HG03378 (cell line): Measurements from ENCODE around the gene GYG1.
"Not testable (repeated sequence)": the region's sequence is repeated elsewhere in the genome, so short reads cannot be mapped to it uniquely, and the experiment has no call there.

Source experiments
- ATAC-seq: cut with Tn5 transposase; IDR thresholded peaks from one replicate; pipeline ENCODE4 v1.9.1; 2021; ENCODE audit warnings: mild to moderate bottlenecking, moderate library complexity; ENCODE audit not compliant: unreplicated experiment

GYG1 gene

DNA sequence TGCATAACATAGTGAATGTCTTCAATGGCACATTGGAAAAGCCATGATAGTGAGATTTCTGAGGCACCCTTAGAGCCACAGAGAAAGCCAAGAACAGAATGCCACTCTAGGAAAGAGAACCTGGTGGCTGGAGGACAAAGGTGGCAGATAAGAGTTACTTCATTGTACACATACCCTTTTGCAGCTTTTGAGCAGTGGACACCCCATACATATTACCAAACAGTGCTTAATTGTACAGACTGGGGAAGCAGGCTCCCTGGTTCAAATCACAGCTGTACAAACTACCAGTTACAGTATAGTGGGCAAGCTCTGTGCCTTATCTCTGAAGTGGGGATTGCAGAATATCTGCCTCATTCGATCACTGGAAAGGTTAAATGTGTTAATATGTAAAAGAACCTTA, 10.1 kb upstream of the GYG1 start:
- ATAC-seq = no peak

DNA sequence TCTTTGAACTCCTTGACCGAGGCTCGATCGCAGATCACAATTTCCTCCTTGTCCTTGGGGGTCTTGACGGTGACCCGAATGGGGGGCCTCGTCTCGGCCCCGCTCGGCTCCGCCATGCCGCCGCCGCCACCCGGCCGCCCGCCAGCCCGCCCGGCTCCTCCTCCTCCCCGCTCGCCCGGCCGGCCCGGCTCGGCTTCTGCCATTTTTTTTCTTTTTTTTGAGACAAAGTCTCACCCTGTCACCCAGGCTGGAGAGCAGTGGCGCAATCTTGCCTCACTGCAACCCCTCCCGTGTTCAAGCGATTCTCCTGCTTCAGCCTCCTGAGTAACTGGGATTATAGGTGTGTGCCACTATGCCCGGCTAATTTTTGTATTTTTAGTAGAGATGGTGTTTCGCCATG, 3.8 kb upstream of the GYG1 start:
- ATAC-seq = not testable (repeated sequence)

DNA sequence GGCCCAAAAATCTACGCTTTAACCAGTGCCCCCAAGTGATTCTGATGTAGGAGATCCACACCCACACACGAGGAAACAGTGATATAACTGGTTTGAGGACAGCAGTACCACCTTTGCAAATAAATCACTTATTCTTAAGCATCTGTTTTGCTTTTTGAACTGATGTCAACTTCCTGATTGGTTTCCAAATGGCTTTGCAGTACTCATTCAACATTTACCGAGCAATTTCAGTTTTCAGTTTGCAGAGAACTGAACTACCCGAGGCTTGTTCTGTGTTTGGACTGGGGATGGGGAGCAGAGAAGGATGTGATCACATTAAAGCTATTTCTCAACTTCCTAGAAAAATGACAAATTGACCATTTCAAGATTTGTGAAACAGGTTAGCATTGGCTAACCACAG, 1.1 kb upstream of the GYG1 start:
- peak; percentile 40 for ATAC-seq

DNA sequence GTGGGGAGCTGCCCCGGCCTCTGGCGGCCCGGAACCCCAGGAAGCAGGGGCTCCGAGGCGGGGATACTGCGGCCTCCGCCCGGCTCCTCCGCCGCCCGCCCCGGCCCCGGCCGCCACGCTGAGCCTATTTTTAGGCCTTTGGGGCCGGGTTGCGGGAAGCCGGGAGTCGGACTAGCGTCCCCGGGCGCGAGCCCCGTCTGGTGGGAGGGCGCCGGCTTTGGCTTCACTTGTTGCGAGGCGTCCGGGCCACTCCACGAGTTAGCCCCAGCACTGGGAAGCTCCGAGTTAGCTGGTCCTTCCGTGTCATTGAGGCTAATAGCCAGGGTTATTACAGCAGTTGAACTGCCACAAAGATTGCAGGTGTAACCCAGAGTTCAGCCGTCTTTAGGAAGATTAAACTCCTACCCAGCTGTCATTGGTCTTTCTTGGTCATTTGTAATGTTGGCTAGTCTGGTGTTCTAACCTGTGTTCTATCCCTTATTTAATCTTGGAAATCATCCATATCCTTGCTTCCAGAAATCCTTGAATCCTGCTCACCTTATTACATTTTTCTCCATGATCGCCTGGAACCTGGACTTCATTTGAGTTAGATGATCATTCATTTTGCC, 791 bp downstream of the GYG1 start:
- peak; percentile 35 for ATAC-seq

DNA sequence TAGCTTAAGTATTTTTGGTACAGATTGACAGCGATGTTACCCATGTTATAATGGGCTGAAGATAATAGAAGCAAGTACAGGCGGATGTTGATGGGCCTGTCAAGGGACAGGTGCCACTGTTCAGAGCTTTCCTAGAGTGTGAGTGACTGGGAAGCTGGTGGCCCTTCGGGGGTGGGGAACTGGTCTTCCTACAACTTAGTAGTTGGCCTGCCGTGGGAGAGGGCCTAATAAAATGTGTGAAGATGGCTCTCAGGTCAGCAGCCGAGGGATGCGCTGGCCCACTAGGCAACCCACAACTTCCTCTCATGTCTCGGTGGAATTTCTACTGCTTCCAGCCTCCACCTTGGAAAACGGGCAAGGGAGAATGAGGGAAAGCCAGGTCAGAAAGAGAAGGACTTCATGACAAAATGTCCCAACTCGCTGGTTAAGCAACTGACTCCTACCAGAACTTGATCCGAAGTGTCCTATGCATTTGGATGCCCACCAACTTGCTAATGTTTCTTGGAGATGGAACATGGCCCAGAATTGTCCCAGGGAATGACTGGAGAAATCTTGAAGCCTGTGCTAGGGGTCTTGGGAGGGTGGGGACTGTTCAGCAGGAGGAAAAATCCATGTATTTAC, 1.4 kb downstream of the GYG1 start:
- no peak for ATAC-seq

DNA sequence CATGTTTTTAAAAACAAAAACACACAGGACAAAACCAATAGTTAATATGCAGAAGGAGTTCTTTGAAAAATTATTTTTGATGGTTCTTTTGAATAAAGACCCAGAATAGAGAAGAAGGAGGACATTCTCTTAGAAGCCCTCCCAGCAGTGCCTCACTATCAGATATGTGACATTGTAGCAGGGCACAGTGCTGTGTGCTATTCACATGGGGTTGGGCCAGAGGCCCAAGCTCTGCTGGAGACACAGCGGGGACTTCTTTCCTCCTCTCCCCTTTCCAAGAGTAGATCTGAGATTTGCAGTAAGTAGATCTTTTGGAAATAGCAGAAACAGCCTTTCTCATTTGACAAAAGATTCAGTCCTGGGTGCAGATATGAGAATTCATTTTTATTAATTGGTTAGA, 6.3 kb downstream of the GYG1 start:
- ATAC-seq = no peak

DNA sequence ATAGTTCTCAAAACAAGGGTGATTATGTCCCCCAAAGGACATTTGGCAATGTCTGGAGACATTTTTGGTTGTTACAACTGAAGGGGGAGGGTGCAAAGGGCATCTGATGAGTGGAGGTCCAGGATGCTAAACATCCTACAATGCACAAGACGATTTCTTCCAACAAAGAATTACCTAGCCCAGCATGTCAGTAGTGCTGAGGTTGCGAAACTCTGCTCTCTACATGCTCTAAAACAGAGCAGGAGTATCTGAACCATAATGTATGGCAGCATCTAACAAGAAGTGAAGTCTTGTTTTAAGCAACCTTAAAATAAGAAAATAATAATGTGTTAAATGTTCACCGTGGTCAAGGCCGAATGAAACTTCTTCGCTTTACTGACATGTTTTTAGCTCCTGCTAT, 7.0 kb downstream of the GYG1 start:
- no peak for ATAC-seq

DNA sequence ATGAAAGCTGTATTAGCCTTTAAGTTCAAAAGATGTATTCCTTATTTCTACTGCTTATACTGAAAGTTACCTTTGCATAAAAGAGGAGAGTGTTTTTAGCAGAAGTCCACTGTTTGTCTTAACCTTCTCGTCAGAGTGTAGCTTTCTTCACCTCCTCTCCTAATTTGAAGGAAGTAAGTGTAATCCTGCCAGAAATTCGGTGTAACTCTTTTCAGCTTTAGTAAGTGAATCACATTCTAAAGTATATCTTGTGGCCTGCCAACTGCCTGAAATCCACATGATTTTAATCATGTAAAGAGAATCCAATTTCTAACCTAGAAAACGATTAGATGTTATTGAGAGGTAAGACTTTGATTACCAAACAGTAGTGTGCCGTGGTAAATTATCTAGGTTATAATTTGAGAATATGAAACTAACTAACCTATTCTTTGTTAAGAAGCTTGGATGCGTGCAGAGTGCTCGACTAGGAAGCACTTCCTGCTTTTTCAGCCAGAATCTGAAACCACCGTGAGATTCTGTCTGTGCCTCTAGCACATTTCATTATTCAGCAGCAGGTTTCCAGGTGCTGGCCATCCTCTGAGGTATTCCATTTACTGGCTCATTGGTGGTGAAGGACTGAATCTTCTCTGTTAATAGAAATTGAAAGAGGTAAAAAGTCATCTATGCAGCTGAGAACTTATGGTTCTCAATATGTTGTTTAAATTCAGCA, 7.5 kb downstream of the GYG1 start:
- no peak for ATAC-seq

DNA sequence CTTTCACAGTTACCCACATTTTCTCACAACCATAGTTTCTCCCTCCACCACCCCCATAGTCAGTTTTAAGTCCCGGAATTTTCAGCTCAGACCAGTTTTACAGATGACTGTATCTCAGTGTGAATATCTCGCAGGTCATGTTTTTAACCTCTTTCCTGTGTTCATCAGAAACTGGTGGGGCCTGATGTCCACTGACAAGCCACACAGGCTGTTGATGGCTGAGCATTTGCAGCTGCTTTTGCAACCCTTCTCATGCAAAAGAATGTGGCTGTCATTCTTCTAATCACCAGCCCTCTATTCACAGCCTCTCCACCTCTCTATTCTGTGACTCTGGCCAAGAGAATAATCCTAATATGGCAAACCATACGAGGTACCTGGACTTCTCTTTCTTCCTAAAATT, 8.5 kb downstream of the GYG1 start:
- no peak for ATAC-seq

DNA sequence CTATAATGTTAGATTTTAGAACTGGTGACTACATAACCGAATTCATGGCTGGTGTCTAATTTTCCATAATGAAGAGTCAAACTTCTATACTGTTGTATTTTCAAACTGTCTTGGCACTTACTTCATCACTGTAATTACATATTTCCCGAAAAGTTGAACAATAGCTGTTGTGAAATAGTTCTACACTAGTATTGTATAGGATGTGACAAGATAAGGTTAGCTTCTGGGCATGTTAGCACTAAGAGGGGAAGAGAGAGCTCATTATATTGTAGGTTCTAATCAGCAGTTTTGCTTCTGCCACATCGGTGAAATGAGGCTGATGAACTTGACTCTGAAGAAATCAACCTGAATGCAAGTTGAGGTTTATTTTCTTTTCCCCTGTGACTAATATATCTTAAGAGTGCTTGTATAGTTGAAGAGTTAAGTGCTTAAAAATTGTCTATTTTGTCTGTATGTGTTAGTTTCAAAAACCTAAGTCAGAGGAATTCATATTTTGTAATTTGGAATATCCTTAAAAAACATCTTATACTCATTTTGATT, 8.9 kb downstream of the GYG1 start:
- ATAC-seq = no peak

DNA sequence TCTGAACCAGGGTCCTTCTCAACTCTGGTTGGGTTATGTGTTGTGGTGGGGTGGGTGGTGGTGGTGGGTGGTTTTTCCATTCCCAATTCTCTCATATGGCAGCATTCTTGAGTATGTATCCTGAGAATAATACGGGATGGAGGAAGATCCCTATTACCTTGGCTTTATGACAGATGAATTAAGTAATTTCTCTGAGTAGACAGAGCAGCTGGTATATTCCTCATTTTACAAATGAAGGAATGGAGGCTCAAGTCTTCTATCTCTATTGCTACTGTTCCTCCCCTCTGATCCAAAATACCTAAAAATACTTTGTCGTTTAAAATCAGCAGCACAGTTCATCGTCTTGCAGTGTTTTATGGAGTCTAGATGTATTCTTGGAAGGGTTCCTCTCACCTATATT, 10.4 kb downstream of the GYG1 start:
- no peak for ATAC-seq

DNA sequence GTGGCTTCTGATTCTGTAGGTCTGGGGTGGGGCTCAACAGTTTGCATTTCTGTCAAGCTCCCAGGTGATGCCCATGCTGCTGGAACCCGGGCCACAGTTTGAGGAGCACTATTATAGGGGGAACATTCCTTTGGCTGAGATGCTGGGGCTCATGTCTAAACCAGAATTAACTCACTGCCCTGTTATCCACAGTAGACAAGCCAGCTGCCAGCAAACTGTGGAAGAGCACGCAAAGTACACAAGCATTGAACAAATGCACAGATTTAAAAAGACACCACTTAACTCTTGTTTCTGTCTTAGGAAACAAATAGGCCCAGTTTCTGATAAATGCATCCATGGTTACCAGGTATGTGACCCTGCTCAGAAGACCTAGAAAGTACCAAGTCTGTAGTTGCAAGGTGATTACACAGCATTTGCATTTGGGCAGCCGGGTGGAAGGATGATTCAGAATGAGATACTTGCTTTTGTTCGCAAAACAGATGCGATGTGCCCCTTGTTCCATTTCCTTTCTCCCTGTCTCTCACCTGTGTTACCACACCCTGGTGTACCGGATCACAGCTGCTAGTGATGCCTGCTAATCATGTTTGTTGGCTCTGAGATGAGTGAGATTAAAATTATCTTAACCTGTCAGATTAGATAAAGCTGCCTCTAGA, 12.4 kb downstream of the GYG1 start:
- ATAC-seq = peak; percentile 71

DNA sequence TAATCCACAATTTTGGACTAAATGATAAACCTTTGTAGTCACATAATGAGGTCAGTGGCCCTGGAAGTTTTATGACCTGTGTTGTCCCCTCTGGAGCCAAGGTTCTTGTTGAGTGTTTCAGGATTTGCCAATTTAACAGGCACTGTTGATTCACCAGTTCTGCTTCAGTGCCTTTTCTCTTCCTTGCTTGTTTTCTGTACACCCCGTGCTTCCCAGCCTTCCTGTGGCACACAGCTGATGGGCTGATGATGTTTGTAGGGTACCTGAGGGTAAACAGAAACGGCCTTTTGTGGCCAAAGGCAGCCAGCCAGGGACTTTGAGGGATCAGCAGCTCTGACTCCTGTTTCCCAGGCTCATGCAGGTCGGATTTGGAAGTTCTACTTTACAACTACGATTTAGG, 13.3 kb downstream of the GYG1 start:
- no peak for ATAC-seq

DNA sequence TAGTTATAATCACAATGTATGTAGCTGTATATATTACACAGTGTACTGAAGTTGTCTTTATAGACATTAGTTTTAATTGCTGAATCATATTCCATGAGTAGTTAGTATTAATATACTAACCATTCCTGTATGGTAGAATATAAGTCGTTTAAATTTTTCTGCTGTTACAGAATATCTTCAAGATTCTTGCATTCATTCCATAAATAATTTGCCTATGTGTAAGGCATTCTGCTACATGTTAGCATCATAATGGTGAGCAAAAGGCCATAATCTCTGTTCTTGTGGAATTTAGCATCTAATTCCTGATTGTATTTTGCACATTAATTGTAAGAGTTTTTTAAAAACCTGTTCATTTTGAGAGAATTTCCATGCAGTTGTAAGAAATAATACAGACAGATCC, 14.1 kb downstream of the GYG1 start:
- ATAC-seq = no peak

DNA sequence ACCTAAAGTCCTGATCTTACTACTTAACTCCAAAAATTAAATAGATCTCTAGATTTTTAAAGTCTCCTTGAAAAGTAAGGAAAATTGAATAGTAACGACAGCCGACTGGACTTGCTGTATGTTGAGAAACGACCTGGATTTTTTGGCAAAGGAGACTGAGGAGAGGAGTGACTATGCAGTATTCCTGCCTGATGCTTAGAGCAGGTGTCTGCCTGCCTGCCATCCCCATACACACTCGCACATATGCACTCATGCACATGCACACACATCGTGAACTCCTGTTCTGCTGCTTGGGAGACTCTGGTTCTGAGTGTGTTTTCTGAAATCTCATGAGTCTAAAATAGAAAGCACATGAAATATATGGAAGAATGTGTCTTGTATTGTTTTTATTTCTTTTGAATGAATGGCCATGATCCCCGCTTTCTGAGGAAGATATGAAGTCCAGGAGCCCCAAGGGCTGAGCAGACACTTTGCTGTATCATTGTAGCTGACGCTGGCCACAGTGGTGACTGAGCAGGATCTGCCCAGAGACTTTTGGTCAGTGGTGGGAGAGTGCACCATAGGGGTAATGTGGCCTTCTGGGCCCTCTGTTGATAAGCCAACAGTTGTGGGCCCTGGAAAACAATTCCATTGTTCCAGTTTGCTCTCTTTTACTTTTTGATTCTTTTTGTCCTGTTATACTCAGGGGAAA, 16.4 kb downstream of the GYG1 start:
- ATAC-seq = no peak

DNA sequence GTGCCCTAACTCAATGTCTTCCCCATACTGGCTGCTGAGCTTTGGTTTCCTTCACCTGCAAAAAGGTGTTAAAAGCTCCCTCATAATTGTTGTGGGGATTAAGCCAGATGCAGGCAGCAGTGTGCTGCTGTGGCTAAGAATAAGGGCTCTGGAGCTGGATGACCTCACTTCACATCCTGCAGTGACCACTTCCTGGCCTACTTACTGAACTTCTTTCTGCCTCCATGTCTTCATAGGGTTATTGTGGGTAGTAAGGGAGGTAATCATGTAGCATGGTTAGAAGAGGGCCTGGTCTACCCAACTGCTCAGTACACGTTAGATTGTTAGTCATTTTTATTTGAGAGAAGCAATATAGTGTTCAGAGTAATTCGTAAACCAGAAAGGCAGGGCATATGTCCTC, 18.4 kb downstream of the GYG1 start:
- ATAC-seq = peak; percentile 97

DNA sequence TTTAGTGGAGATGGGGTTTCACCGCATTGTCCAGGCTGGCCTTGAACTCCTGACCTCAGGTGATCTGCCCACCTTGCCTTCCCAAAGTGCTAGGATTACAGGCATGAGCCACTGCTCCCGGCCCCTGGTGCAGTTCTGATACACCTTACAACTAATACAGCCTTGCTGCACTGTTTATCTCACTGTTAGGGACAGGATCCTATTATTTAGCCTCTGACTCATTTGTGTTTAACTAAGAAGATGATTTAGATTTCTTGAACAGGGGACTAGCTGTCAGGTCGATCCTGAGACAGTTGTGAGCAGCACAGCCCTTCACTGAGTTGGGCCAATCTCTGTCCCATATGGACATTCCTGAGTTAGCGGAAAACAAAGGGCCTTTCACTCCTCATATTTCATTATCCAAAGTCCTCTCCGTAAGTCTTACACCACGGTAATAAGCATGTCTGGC, 19.2 kb downstream of the GYG1 start:
- ATAC-seq = no peak

DNA sequence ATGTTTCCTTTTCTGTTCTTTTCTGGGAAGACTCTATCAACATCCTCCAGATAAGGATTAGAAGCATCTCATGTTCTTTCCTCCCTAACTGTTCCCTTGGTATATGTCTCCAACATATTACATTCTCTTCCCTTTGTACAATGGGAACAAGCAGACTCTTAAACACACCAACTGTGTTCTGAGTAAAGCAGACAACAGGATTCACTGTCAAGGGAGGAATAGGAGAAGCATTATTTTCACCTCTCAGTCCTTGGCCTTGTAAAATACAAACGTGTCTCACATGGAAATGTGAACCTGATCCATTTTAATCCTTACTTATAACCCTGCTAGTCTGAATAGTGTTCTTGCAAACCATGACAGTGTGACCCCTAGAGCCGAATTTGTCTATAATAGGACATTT, 19.6 kb downstream of the GYG1 start:
- ATAC-seq = no peak

DNA sequence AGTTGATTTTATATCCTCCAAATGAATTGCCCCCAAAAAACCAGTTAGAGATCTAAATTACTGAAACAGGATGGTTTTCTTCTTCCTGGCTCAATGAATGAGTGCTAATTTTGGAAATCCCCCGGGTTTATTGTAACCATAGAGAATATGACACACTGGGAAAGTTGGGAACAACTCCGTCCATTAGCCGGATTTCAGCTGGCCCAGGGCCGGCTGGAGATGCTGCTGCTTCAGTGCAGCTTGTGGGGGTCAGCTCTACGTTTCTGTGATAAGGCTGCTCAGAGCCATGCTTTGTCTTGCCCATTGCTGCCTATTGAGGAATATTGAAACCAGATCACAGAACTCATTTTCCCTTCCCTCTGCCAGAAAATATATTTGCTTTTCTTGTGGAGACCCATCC, 20.3 kb downstream of the GYG1 start:
- no peak for ATAC-seq

DNA sequence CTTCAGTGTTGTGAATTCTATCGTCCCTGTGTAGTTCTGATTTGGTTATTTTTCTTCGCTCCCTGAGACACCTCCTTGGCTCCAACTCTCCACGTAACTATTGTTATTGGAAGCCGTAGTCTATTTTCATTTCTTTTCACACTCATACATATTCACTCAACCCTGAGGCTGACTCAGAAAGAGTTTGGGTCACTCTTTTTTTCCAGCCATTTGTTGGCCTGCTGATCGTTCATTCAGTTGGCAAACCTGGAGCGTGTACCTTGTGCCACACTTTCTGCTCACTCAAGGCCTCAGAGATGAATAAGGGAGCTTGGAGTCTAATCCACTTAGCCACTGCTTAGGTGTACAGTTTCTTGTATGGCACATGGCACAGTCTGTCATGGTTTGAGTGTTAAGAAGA, 22.4 kb downstream of the GYG1 start:
- no peak for ATAC-seq

DNA sequence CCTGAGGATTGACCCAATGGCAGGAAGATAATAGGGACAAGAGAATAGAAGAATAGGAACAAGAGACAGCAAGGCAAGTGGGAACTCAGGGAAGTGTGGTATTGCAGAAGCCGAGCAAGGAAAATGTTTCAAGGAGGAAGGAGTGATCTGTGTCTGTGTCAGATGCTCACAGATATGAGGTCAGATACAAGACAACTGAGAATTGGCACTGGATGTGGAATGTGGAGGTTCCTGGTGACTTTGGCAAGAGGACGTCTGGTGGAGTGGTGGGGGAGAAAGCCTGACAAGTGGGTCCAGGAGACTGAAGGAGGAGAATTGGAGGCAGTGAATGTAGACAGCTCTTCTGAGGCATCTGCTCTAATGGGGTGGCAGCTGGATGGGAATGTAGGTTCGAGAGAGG, 24.1 kb downstream of the GYG1 start:
- no peak for ATAC-seq
